ENCODE data around the gene SLC2A4.

DNA sequence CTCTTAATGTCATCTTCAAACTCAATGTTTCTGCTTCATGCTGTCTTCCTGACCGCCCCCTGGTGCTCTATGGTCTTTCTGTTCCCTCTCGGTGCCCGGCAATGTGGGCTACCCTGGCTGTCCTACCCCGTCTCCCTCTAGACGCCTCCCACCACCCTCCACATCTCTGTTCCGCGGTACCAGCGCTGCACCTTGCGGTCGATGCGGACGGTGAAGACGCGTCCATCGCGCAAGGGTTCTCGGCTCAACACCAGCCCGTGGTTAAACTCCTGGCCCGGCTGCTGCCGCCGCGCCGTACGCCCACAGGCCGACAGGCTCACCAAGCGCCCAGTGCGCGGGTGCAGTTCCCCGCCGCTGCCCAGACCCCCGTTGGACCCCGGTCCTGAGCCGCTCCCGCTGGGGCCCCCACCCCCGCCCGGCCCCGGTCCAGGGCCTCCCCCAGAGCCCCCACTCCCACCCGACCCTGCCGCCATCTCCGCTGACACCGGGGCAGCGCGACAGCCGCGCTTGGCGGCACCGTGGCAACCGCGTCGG, 47.4 kb downstream of the SLC2A4 start, which contains the start of gene NEURL4:
- TF ChIP-seq EP300 (IDR thresholded peaks at IDR 0.05) (no peak), MYC (IDR thresholded peaks at IDR 0.05; ENCODE audit: borderline replicate concordance, low read length) (no peak)
